Mucosa of descending colon (tissue), 3 donors: ENCODE results near the gene SELENOP. TPM values are rescaled to one million over a fixed set of nuclear protein-coding genes. Genes with fewer than 3 reads are reported as not detected.

Experiments used
- ATAC-seq: fragments of 200-7000 bp; cut with Tn5 transposase; one replicate; pipeline ENCODE4 v1.9.1; 2020; ENCODE audit warnings: mild to moderate bottlenecking, moderate library complexity
- DNase-seq, 3 donors: peaks; one replicate each; pipeline ENCODE4 v3.0.0-alpha.2; 2020
- H3K36me3 ChIP-seq: fragments of 200-600 bp; one replicate; pipeline ENCODE4 v1.8.0; 2021; ENCODE audit warnings: low read depth, mild to moderate bottlenecking
- H3K4me1 ChIP-seq: fragments of 200-600 bp; one replicate; pipeline ENCODE4 v1.8.0; 2021; ENCODE audit warnings: low read depth, mild to moderate bottlenecking
- H3K4me3 ChIP-seq: fragments of 200-600 bp; one replicate; pipeline ENCODE4 v1.8.0; 2021; ENCODE audit warnings: mild to moderate bottlenecking
- H3K9me3 ChIP-seq: fragments of 200-600 bp; one replicate; pipeline ENCODE4 v1.8.0; 2021; ENCODE audit warnings: mild to moderate bottlenecking
- CTCF ChIP-seq: fragments of 200-600 bp; IDR thresholded peaks from one replicate; pipeline ENCODE4 v1.8.0; 2022; ENCODE audit warnings: antibody characterized with exemption, mild to moderate bottlenecking
- intact Hi-C, 2 donors: fragments of 100-400 bp; cut with DNase I in 1 of 2; cut with micrococcal nuclease in 1 of 2; formaldehyde crosslinking; loops; one replicate each; pipeline versions ENCODE4 v1.11.0 to v1.11.1; 2022; cut with DNase I, micrococcal nuclease
- total RNA-seq, 3 donors: library from RNA; stranded (reverse); fragmentation: NEBNext Ultra II Directional in 2 of 3; extraction: Animal tissue kit (Norgen Biotek cat#: 25700) in 2 of 3; gene quantifications; one replicate each; pipeline versions ENCODE4 v1.2.1 to v1.2.4, GENCODE V29; 2021 to 2023
- donor health status: DM: no; HTN: no; CAD: no; lungs with moderate emphysema.
- donor health status: DM: no; HTN: no; CAD: no.
- donor health status: DM: no; HTN: yes; CAD: no.

Gene SELENOP
- total RNA-seq, 3 donors from 2014 or later: 1,113 to 2,199 (median 1,750) TPM

GRCh38 chr5:42812620-42813019 is 928 bp upstream of the SELENOP start:
- TF ChIP-seq CTCF: no peak
- no peak for ATAC-seq
- Histone ChIP-seq H3K4me1 (peaks cover 8% of the 10 kb centered on the region), H3K4me3 (no peak overlapping the region), H3K9me3 (no peaks in the 10 kb centered on the region), H3K36me3 (peaks cover 4% of the 10 kb centered on the region)
- no peak for DNase-seq
- intact Hi-C loops: no loop called here

GRCh38 chr5:42810834-42811590 is 680 bp downstream of the SELENOP start:
- intact Hi-C loops: no loop called here
- no peak for DNase-seq
- peak overlapping the region; percentile 20 for H3K4me3 ChIP-seq
- ATAC-seq: peak; percentile 8
- H3K36me3 ChIP-seq: peaks cover 4% of the 10 kb centered on the region
- TF ChIP-seq CTCF: no peak
- H3K4me1 ChIP-seq: peaks cover 8% of the 10 kb centered on the region
- H3K9me3 ChIP-seq: no peaks in the 10 kb centered on the region

GRCh38 chr5:42808888-42809611 is 2.6 kb downstream of the SELENOP start:
- TF ChIP-seq CTCF: no peak
- Histone ChIP-seq H3K4me3 (no peak overlapping the region), H3K36me3 (peaks cover 4% of the 10 kb centered on the region), H3K4me1 (peaks cover 8% of the 10 kb centered on the region), H3K9me3 (no peaks in the 10 kb centered on the region)
- DNase-seq (no peak), ATAC-seq (no peak)
- intact Hi-C loops: no loop called here

- no peaks in the 10 kb centered on the region for H3K9me3 ChIP-seq
- H3K4me1 ChIP-seq: peaks cover 7% of the 10 kb centered on the region
- DNase-seq (no peak), ATAC-seq (peak; percentile 34)
- no peak overlapping the region for H3K4me3 ChIP-seq
- peaks cover 4% of the 10 kb centered on the region for H3K36me3 ChIP-seq
- intact Hi-C loops: no loop called here
- TF ChIP-seq CTCF: no peak
Measured at GRCh38 chr5:42807722-42808447, 3.8 kb downstream of the SELENOP start.

GRCh38 chr5:42806701-42807262 is 4.9 kb downstream of the SELENOP start:
- ATAC-seq (no peak), DNase-seq (no peak)

More at GRCh38 chr5:42806701-42807262, 4.9 kb downstream of the SELENOP start:
- peaks cover 1% of the 10 kb centered on the region for H3K4me1 ChIP-seq
- no peak for TF ChIP-seq CTCF
- H3K36me3 ChIP-seq: peaks cover 3% of the 10 kb centered on the region
- H3K4me3 ChIP-seq: no peak overlapping the region
- no peaks in the 10 kb centered on the region for H3K9me3 ChIP-seq
- intact Hi-C loops: no loop called here
